Cerebellar cortex (tissue), 1 donor: Measurements from ENCODE around the gene HTRA1.

Experiments used
- DNase-seq: peaks from one replicate; pipeline ENCODE4 v3.0.0-alpha.2; 2015; ENCODE audit warnings: low spot score

HTRA1 gene

GRCh38 chr10:122461367-122461728 lies at the start of gene HTRA1:
TSS of gene HTRA1 (plus strand) at chr10:122461553. CDS start at chr10:122461653, 100 bp downstream.
- DNase-seq, result no peak

GRCh38 chr10:122413327-122413726 lies 48.0 kb upstream of the HTRA1 start:
- no peak for DNase-seq

- DNase-seq, result no peak
Measured at GRCh38 chr10:122417667-122418066, 43.7 kb upstream of the HTRA1 start.

- no peak for DNase-seq
Measured at GRCh38 chr10:122419016-122419415, 42.3 kb upstream of the HTRA1 start.

- no peak for DNase-seq
Measured at GRCh38 chr10:122419876-122420623, 41.3 kb upstream of the HTRA1 start.

GRCh38 chr10:122420624-122421007 lies 40.7 kb upstream of the HTRA1 start:
- DNase-seq, result no peak

- DNase-seq, result no peak
Measured at GRCh38 chr10:122421054-122421625, 40.2 kb upstream of the HTRA1 start.

- DNase-seq, result no peak
Measured at GRCh38 chr10:122421742-122422141, 39.6 kb upstream of the HTRA1 start.

GRCh38 chr10:122422266-122422989 lies 38.9 kb upstream of the HTRA1 start:
- DNase-seq, result no peak

- DNase-seq, result no peak
Measured at GRCh38 chr10:122424059-122424458, 37.3 kb upstream of the HTRA1 start.

- no peak for DNase-seq
Measured at GRCh38 chr10:122426829-122427228, 34.5 kb upstream of the HTRA1 start.

GRCh38 chr10:122427280-122427679 lies 34.1 kb upstream of the HTRA1 start:
- no peak for DNase-seq

- peak; percentile 45 for DNase-seq
Measured at GRCh38 chr10:122435212-122435827, 26.0 kb upstream of the HTRA1 start.

- no peak for DNase-seq
Measured at GRCh38 chr10:122441961-122442360, 19.4 kb upstream of the HTRA1 start.

GRCh38 chr10:122445469-122445868 lies 15.9 kb upstream of the HTRA1 start:
- DNase-seq, result no peak

- no peak for DNase-seq
Measured at GRCh38 chr10:122445904-122446303, 15.4 kb upstream of the HTRA1 start.

- no peak for DNase-seq
Measured at GRCh38 chr10:122446668-122447423, 14.5 kb upstream of the HTRA1 start.

GRCh38 chr10:122448600-122448999 lies 12.8 kb upstream of the HTRA1 start:
- DNase-seq, result no peak

- no peak for DNase-seq
Measured at GRCh38 chr10:122449153-122449552, 12.2 kb upstream of the HTRA1 start.

- DNase-seq, result no peak
Measured at GRCh38 chr10:122450353-122450990, 10.9 kb upstream of the HTRA1 start.

- DNase-seq, result no peak
Measured at GRCh38 chr10:122454071-122454470, 7.3 kb upstream of the HTRA1 start.
